Activated T-helper 1 cell treated with anti-CD3 and anti-CD28 coated beads, Interleukin-2, amount 50 U/mL, for 16 hours (primary cell): ENCODE results near the gene SCN3A.

ENCODE experiments used
- DNase-seq, 2 donors: peaks; one replicate each; pipeline ENCODE4 v3.0.0-alpha.2; 2020; ENCODE audit warnings: low read depth in 1 of 2, low spot score in 1 of 2

SCN3A gene

GRCh38 chr2:165191096-165191728, 12.6 kb downstream of the SCN3A start:
- no peak for DNase-seq

GRCh38 chr2:165185633-165186032, 18.2 kb downstream of the SCN3A start:
- DNase-seq: no peak

DNA sequence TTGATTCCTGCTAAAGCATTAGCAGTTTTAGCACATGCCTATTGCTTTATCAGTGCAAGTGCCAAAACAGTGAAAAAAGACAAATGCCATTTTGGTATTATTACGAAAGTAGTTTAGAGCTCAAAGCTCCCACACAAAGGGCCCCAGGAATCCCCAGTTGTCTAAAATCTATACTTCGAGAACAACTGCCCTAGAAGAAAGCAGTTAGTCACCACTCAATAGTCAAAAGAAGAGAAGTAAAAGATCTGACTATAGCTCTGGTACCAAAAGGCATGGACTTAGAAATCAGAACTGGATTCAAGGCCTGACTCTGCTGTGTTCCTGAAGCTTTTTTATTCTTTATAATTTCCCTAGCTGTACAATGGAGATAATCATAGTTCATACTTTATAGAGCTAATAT, 21.8 kb downstream of the SCN3A start:
- DNase-seq: no peak

- DNase-seq: no peak
These were observed 27.1 kb downstream of the SCN3A start for GRCh38 chr2:165176780-165177179.

DNA sequence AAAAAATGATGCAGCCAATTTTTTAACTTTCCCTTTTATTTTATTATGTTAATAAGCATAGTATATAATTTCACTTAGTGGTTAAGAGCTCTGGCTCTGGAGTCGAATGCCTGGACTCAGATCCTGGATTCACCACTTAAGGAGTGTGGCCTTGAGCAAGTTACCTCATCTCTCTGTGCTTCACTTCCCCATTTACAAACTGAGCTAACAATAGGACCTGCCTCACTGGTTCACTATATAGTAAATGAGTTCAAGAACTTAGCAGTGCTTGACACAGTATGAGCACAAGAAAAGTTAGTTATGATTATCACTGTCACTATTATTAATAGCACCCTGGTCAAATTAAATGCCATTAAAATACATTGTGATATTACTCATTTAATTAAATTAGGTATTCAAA, 30.6 kb downstream of the SCN3A start:
- DNase-seq: no peak

DNA sequence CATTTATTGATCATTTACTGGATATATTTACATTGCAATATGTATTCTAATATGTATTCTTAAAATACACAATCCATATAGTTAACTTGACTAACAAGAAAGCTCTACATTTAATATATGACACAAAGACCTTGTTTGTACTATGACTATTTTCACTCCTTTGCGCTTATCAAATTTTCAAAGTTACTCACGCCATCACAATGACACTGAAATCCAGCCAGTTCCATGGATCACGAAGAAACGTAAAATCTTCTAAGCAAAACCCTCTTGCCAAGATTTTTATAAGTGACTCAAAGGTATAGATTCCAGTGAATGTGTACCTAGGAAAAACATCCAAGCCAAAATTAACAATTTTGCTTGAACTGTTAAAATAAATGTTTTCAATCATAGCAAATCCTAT, 39.6 kb downstream of the SCN3A start:
- DNase-seq: no peak

DNA sequence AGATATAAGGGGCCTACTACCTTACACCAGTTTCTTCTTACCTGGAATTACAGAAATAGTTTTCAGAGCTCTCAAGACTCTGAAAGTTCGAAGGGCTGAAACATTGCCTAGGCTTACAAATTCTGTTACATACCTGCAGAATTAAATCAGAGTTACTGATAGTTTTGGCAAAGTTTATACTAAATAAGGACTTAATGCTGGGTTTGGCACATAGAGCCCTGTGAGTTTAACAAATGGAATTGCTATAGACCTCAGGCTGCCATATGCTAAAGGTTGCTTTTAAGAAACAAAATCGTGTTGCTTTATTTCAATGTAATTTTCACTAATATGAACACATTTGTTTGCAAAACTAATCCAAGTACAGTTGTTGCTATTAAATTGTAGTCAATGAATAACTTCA, 40.1 kb downstream of the SCN3A start:
- DNase-seq: no peak

- DNase-seq: no peak
These were observed 41.4 kb downstream of the SCN3A start for GRCh38 chr2:165162466-165162865.

GRCh38 chr2:165161510-165161909, 42.3 kb downstream of the SCN3A start:
- DNase-seq: no peak

DNA sequence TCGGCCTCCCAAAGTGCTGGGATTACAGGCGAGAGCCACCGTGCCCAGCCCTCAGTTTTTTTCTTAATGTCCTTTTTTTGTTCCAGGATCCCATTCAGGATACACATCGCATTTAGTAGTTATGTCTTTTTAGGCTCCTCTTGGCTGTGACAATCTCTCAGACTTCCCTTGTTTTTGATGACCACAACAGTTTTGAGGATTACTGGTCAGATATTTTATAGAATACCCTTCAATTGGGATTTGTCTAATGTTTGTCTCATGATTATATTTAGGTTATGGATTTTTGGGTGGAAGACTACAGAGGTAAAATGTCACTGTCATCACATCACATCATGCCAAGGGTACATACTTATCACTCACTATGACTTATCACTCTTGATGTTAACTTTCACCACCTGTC, 46.7 kb downstream of the SCN3A start:
- no peak for DNase-seq

DNA sequence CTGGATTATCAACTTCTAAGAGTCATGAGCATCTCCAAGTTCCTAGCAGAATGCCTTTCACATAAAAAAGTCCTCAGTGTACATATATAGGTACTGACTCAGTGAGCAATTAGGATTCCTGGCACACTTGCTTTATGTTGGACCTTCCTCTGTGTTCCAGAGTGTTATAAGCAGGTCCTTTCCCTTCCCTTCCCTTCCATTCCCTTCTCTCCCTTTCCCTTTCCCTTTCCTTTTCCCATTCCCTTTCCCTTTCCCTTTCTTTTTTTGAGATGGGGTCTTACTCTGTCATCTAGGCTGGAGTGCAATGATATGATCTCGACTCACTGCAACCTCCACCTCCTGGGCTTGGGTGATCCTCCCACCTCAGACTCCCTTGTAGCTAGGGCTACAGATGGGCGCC, 48.7 kb downstream of the SCN3A start:
- no peak for DNase-seq

GRCh38 chr2:165149439-165149838, 54.4 kb downstream of the SCN3A start:
- no peak for DNase-seq

DNA sequence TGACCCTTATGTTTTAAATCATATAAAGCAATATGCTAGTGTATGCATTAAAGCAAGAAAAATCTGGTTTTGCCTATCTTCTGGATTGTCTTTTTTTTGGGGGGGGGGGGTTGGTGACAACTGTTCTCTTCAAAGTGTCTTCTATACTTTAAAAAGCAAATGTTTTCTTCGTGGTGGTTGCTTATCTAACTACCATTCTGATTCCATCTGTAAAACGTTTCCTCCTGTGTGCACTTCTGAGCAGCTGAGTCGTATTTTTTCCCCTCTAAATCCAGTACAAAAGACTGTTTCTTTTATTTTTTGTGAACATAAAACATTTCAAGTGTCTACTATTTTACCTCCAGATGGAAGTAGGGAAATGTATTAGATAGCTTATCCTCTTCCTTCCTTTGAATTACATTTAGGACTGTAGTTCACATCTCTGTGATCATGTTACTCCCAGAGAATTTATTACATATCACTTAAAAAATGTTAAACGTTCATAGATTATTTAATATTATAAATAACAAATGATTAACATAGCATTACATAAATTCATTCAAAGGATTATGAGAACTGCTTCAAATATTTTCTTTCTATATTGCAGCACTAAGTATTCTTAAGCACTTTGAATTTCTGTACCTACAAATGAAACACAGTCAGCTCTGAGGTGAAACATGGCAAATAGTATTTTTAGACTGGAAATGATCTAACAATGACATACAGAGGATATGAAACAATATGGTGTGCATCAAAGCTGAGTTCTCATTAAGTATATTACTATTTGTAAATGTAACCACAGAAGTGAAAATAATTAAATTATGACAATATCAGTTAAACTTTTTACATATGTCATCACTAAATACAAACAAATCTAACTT, 56.4 kb downstream of the SCN3A start:
- DNase-seq: no peak

GRCh38 chr2:165144315-165144714, 59.5 kb downstream of the SCN3A start:
- no peak for DNase-seq

GRCh38 chr2:165141601-165142354, 62.1 kb downstream of the SCN3A start:
- no peak for DNase-seq

- DNase-seq: no peak
These were observed 77.6 kb downstream of the SCN3A start for GRCh38 chr2:165126244-165126643.

DNA sequence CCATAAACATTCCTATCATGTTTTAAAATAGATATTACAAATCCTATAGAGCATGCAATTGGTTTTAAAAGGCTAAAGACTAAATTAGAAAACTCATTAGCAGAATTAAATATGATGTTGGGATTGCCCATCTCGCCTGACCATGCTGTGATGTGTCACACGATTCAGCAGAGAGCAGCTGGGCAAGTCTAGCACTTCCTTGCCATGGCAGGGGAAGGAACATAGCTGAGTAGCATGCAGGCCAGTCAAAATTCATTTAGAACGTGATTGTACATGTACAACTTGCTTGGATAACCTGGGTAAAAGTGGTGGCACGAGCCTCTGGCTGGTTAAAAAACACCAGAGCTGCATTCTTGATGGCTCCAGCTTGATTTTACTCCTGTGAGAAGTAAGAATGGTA, 81.3 kb downstream of the SCN3A start:
- no peak for DNase-seq

DNA sequence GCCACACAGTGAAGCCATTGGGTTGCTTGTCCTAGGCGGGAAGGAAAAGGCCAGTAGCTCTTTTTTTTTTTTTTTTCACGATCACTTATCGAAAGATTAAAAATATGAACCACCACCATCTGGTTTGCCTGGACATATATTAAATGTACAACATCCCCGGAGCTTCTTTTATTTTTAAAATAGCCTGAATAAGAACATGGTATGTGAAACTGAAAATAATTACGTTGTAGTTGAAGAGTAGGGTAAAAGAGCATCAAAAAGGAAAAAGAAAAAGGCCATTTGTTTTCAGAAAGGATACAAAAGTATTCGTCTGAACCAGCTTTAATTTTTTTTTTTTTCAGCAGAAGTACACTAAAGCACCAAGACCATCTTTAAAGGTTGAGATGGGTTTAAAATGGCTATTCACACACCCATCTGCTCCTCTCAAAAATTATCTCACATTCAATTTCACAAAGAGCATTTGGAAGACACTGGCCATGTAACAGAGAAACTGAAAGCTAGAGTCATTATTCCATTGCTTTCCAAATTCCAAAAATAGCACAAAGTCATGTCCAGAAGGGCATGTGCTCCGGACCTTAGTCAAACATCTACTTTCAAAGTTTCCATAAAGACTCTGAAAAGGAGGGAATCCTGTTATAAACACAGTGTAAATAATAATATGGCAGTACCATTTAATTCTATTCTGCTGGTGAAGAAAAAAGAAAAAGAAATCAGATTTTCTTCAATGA, 82.9 kb downstream of the SCN3A start:
- DNase-seq: no peak

DNA sequence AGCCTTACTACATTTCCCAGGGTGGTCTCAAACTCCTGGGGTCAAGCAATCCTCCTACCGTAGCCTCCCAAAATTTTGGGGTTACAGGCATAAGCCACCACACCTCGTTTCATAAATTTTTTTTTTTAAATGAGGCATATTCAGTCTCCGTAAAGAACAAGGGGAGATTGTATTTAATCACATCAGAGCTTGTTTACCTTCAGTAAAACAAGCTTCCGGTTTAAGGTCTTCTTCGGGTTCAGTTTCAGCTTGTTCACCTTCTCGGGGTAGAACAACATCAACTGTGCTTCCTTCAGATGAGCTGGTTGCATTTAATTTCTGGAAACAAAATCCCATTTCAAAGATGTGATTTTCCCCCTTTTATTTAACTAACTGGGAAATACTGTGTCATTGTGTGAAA, 88.6 kb downstream of the SCN3A start:
- no peak for DNase-seq

GRCh38 chr2:165114346-165114939, 89.4 kb downstream of the SCN3A start:
- DNase-seq: no peak

DNA sequence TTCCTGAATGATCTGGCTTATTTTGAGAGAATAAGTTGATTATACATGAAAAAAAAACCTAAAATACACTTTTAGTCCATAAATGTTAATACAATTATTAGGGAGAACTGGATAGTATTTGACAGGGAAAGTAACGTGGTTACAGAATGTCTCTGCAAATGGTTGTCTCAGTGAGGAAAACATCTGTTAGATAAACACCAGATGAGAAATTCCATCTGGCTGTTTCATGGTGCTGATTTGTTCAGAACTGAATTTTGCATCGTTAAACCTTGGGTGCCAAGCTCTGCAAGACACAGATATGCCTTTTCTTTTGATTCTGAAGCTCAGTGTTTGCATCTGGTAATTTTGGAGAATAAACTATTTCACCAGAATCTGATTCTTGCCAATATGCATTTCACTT, 90.4 kb downstream of the SCN3A start:
- no peak for DNase-seq
